Measurements from ENCODE around the gene GOLGA7B.

GOLGA7B gene

DNA sequence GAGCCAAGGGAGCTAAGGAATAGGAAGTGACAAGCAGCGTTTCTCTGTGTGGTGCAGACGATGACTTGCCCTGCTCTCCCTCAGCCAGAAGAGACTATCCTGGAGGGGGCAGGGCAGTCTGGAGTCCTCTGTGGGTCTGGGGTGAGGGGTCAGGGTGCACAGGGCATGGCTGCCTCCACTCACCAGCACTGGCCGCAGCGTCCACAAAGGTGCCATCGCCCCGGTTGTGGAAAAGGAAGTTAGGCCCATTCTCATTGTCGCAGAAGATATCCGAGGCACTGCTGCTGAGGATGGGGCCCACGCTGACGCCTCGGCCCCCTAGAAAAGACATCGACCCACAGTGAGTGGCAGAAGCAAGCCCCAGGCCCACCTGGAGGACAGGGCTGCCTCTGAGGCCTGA, 58.2 kb downstream of the GOLGA7B start:
- Histone ChIP-seq H3K27me3 (ENCODE audit: control insufficient read depth in 1 of 2, insufficient read depth in 2 of 2, low read length in 2 of 2) (peaks cover 6 to 10% of the 10 kb centered on the region in 2 donors), H3K4me1 (ENCODE audit: control insufficient read depth, insufficient read depth, low read length) (no peaks in the 10 kb centered on the region), H3K9ac (ENCODE audit: low read length in 2 of 2) (no peak overlapping the region), H3K36me3 (ENCODE audit: control insufficient read depth in 2 of 2, insufficient read depth in 2 of 2, low read length in 2 of 2) (no peaks in the 10 kb centered on the region), H3K9me3 (ENCODE audit: control insufficient read depth in 2 of 2, low read length in 2 of 2) (no peaks in the 10 kb centered on the region), H3K4me3 (ENCODE audit: low read length in 2 of 2) (no peak overlapping the region), H3K27ac (ENCODE audit: low read length) (no peak overlapping the region)

GRCh38 chr10:97910661-97911060, 61.0 kb downstream of the GOLGA7B start:
- Histone ChIP-seq H3K9me3 (ENCODE audit: control insufficient read depth in 2 of 2, low read length in 2 of 2) (no peaks in the 10 kb centered on the region), H3K9ac (ENCODE audit: low read length in 2 of 2) (no peak overlapping the region), H3K4me3 (ENCODE audit: low read length in 2 of 2) (no peak overlapping the region)

GRCh38 chr10:97911217-97911616, 61.6 kb downstream of the GOLGA7B start:
- Histone ChIP-seq H3K36me3 (ENCODE audit: control insufficient read depth in 2 of 2, insufficient read depth in 2 of 2, low read length in 2 of 2) (no peaks in the 10 kb centered on the region), H3K9me3 (ENCODE audit: control insufficient read depth in 2 of 2, low read length in 2 of 2) (no peaks in the 10 kb centered on the region), H3K9ac (ENCODE audit: low read length in 2 of 2) (no peak overlapping the region), H3K4me1 (ENCODE audit: control insufficient read depth, insufficient read depth, low read length) (peaks cover 3% of the 10 kb centered on the region), H3K27ac (ENCODE audit: low read length) (no peak overlapping the region), H3K4me3 (ENCODE audit: low read length in 2 of 2) (no peak overlapping the region), H3K27me3 (ENCODE audit: control insufficient read depth in 1 of 2, insufficient read depth in 2 of 2, low read length in 2 of 2) (peaks cover 8 to 10% of the 10 kb centered on the region in 2 donors)

More at GRCh38 chr10:97910661-97911060, 61.0 kb downstream of the GOLGA7B start:
- Histone ChIP-seq H3K36me3 (ENCODE audit: control insufficient read depth in 2 of 2, insufficient read depth in 2 of 2, low read length in 2 of 2) (no peaks in the 10 kb centered on the region), H3K4me1 (ENCODE audit: control insufficient read depth, insufficient read depth, low read length) (peaks cover 3% of the 10 kb centered on the region), H3K27me3 (ENCODE audit: control insufficient read depth in 1 of 2, insufficient read depth in 2 of 2, low read length in 2 of 2) (peaks cover 10 to 15% of the 10 kb centered on the region in 2 donors), H3K27ac (ENCODE audit: low read length) (no peak overlapping the region)

GRCh38 chr10:97913193-97913592, 63.5 kb downstream of the GOLGA7B start:
- H3K4me3 ChIP-seq (ENCODE audit: low read length in 2 of 2): no peak overlapping the region
- no peaks in the 10 kb centered on the region for H3K36me3 ChIP-seq (ENCODE audit: control insufficient read depth in 2 of 2, insufficient read depth in 2 of 2, low read length in 2 of 2)
- H3K4me1 ChIP-seq (ENCODE audit: control insufficient read depth, insufficient read depth, low read length): peaks cover 6% of the 10 kb centered on the region
- H3K27ac ChIP-seq (ENCODE audit: low read length): no peak overlapping the region
- no peak overlapping the region for H3K9ac ChIP-seq (ENCODE audit: low read length in 2 of 2)
- H3K27me3 ChIP-seq (ENCODE audit: control insufficient read depth in 1 of 2, insufficient read depth in 2 of 2, low read length in 2 of 2): peaks cover 4 to 7% of the 10 kb centered on the region in 2 donors
- no peaks in the 10 kb centered on the region for H3K9me3 ChIP-seq (ENCODE audit: control insufficient read depth in 2 of 2, low read length in 2 of 2)

GRCh38 chr10:97913614-97914013, 64.0 kb downstream of the GOLGA7B start:
- H3K36me3 ChIP-seq (ENCODE audit: control insufficient read depth in 2 of 2, insufficient read depth in 2 of 2, low read length in 2 of 2): no peaks in the 10 kb centered on the region
- H3K9me3 ChIP-seq (ENCODE audit: control insufficient read depth in 2 of 2, low read length in 2 of 2): no peaks in the 10 kb centered on the region
- no peak overlapping the region for H3K4me3 ChIP-seq (ENCODE audit: low read length in 2 of 2)
- no peak overlapping the region for H3K9ac ChIP-seq (ENCODE audit: low read length in 2 of 2)
- peaks cover 4 to 7% of the 10 kb centered on the region in 2 donors for H3K27me3 ChIP-seq (ENCODE audit: control insufficient read depth in 1 of 2, insufficient read depth in 2 of 2, low read length in 2 of 2)
- H3K4me1 ChIP-seq (ENCODE audit: control insufficient read depth, insufficient read depth, low read length): peaks cover 6% of the 10 kb centered on the region
- H3K27ac ChIP-seq (ENCODE audit: low read length): no peak overlapping the region

DNA sequence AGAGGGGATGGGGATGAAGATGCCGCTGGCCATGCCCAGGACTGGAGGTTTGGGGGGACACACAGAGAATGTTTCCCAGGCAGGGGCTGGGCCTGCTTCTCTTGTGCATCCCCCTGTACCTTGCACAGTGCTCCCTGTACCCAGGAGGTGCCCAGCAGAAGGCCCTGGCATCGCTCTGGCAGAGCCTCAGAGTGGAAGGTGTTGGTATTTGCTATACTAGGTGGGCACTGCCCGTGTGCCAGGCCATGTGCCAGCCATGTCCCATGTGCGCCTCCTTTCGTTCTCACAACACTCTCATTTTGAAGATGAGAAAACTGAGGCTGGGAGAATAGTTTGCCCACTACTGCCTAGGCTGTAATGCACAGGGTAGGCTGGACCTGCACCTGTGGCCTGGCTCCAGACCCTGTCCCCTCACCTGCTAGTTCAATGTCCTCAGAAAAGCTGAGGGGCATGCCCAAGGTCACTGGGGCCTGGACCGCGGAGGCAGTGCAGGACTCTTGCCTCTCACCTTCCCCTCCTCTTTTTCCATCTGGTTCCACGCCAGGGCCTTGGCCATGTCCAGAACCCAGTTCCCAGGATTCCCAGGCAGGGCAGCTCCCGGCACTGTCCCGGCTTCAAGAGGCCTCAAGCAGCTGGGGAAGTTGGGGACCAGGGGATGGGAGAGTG, 64.7 kb downstream of the GOLGA7B start:
- no peak overlapping the region for H3K9ac ChIP-seq (ENCODE audit: low read length in 2 of 2)
- H3K27me3 ChIP-seq (ENCODE audit: control insufficient read depth in 1 of 2, insufficient read depth in 2 of 2, low read length in 2 of 2): peaks cover 4 to 7% of the 10 kb centered on the region in 2 donors
- peak overlapping the region in 1 of 2 donors; percentile 29 for H3K4me3 ChIP-seq (ENCODE audit: low read length in 2 of 2)
- H3K9me3 ChIP-seq (ENCODE audit: control insufficient read depth in 2 of 2, low read length in 2 of 2): no peaks in the 10 kb centered on the region
- no peak overlapping the region for H3K27ac ChIP-seq (ENCODE audit: low read length)
- H3K36me3 ChIP-seq (ENCODE audit: control insufficient read depth in 2 of 2, insufficient read depth in 2 of 2, low read length in 2 of 2): no peaks in the 10 kb centered on the region
- H3K4me1 ChIP-seq (ENCODE audit: control insufficient read depth, insufficient read depth, low read length): peaks cover 6% of the 10 kb centered on the region

DNA sequence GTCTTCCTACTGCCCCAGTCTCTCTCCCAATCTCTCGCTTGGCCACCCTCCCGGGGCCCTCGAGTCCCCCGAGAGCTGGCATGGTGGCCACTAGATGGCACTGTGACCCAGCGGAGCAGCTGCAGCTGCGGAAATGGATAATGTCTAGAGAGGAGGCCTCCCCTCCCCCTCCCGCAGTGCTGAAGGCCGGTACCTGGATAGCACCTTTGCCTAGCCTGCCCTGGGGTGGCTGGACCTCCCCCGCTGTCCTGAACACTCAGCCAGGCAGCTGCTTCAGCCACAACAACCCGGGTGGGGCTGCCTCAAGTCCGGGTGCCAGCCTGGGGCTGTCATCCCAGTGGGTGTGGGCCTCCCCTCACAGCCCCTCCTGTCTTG, 65.2 kb downstream of the GOLGA7B start:
- Histone ChIP-seq H3K4me1 (ENCODE audit: control insufficient read depth, insufficient read depth, low read length) (peaks cover 6% of the 10 kb centered on the region), H3K27me3 (ENCODE audit: control insufficient read depth in 1 of 2, insufficient read depth in 2 of 2, low read length in 2 of 2) (peaks cover 4 to 7% of the 10 kb centered on the region in 2 donors), H3K9me3 (ENCODE audit: control insufficient read depth in 2 of 2, low read length in 2 of 2) (no peaks in the 10 kb centered on the region), H3K9ac (ENCODE audit: low read length in 2 of 2) (no peak overlapping the region), H3K4me3 (ENCODE audit: low read length in 2 of 2) (peak overlapping the region in 1 of 2 donors; percentile 29), H3K27ac (ENCODE audit: low read length) (no peak overlapping the region), H3K36me3 (ENCODE audit: control insufficient read depth in 2 of 2, insufficient read depth in 2 of 2, low read length in 2 of 2) (no peaks in the 10 kb centered on the region)

DNA sequence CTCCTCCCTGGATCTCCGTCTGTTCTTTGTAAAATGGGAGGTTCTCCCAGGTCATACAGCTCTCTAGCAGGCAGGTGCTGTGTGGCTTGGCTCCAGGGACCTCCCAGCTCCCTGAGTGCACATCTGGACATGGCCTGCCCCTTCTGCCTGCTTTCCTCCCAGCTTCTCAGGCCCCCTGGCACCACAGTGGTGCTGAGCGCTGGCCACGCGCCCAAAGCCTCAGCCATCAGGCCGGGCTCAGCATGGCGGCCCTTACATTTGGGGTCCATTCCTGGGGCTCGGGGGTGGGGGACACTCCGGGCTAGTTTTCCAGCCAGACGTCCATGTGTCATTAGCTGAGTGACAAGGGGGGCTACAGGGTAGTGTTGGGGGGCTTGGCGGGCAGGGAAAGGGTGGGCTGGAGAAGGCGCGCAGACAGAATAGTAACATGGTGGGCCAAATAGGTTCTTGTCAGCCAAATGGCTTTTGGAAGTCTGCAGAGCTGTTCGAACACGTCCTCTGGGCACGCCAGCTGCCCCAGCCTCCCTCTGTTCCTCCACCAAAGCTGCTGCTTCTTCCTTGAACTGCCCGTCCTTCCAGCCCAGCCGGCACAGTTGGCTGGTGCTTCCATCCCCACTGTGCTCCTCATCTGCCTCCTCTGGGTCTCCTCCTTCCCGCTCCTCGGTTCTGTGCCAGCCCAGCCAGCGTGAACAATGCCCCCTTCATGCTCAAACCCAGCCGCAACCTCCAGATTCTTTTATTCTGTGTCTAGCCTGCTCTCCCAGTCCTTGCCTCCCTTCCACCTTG, 65.9 kb downstream of the GOLGA7B start:
- Histone ChIP-seq H3K27me3 (ENCODE audit: control insufficient read depth in 1 of 2, insufficient read depth in 2 of 2, low read length in 2 of 2) (peaks cover 4 to 9% of the 10 kb centered on the region in 2 donors), H3K9me3 (ENCODE audit: control insufficient read depth in 2 of 2, low read length in 2 of 2) (no peaks in the 10 kb centered on the region), H3K4me3 (ENCODE audit: low read length in 2 of 2) (no peak overlapping the region), H3K36me3 (ENCODE audit: control insufficient read depth in 2 of 2, insufficient read depth in 2 of 2, low read length in 2 of 2) (no peaks in the 10 kb centered on the region), H3K27ac (ENCODE audit: low read length) (no peak overlapping the region), H3K4me1 (ENCODE audit: control insufficient read depth, insufficient read depth, low read length) (peaks cover 6% of the 10 kb centered on the region), H3K9ac (ENCODE audit: low read length in 2 of 2) (no peak overlapping the region)

DNA sequence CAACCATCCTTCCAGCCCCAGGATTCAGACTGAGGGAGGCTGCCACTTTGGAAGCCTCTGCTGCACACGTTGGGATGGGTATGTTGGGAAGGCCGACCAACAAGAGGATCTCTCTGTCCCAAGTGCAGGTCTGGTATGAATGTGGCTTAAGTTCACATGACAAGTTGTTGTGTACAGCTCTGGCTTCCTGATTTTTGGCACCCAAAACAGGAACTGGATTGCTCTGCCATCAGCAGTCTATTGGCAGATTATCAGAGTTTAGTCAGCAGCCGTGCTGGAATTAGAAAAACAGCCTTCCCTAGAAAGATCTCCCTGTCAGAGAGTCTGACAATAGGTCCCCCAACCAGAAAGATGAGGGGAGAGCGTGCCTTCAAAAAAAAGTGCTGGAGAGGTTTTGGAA, 66.9 kb downstream of the GOLGA7B start:
- H3K4me1 ChIP-seq (ENCODE audit: control insufficient read depth, insufficient read depth, low read length): peaks cover 11% of the 10 kb centered on the region
- no peak overlapping the region for H3K9ac ChIP-seq (ENCODE audit: low read length in 2 of 2)
- H3K36me3 ChIP-seq (ENCODE audit: control insufficient read depth in 2 of 2, insufficient read depth in 2 of 2, low read length in 2 of 2): no peaks in the 10 kb centered on the region
- no peaks in the 10 kb centered on the region for H3K9me3 ChIP-seq (ENCODE audit: control insufficient read depth in 2 of 2, low read length in 2 of 2)
- no peak overlapping the region for H3K27ac ChIP-seq (ENCODE audit: low read length)
- H3K27me3 ChIP-seq (ENCODE audit: control insufficient read depth in 1 of 2, insufficient read depth in 2 of 2, low read length in 2 of 2): peaks cover 4 to 10% of the 10 kb centered on the region in 2 donors
- H3K4me3 ChIP-seq (ENCODE audit: low read length in 2 of 2): no peak overlapping the region

- peaks cover 4 to 16% of the 10 kb centered on the region in 2 donors for H3K27me3 ChIP-seq (ENCODE audit: control insufficient read depth in 1 of 2, insufficient read depth in 2 of 2, low read length in 2 of 2)
- no peak overlapping the region for H3K4me3 ChIP-seq (ENCODE audit: low read length in 2 of 2)
These were observed 69.4 kb downstream of the GOLGA7B start for GRCh38 chr10:97919012-97919411.

GRCh38 chr10:97920865-97921264, 71.2 kb downstream of the GOLGA7B start:
- no peak overlapping the region for H3K27ac ChIP-seq (ENCODE audit: low read length)

More at GRCh38 chr10:97919012-97919411, 69.4 kb downstream of the GOLGA7B start:
- Histone ChIP-seq H3K9ac (ENCODE audit: low read length in 2 of 2) (no peak overlapping the region), H3K4me1 (ENCODE audit: control insufficient read depth, insufficient read depth, low read length) (peaks cover 19% of the 10 kb centered on the region), H3K27ac (ENCODE audit: low read length) (no peak overlapping the region), H3K9me3 (ENCODE audit: control insufficient read depth in 2 of 2, low read length in 2 of 2) (no peaks in the 10 kb centered on the region), H3K36me3 (ENCODE audit: control insufficient read depth in 2 of 2, insufficient read depth in 2 of 2, low read length in 2 of 2) (no peaks in the 10 kb centered on the region)

More at GRCh38 chr10:97920865-97921264, 71.2 kb downstream of the GOLGA7B start:
- Histone ChIP-seq H3K36me3 (ENCODE audit: control insufficient read depth in 2 of 2, insufficient read depth in 2 of 2, low read length in 2 of 2) (no peaks in the 10 kb centered on the region), H3K27me3 (ENCODE audit: control insufficient read depth in 1 of 2, insufficient read depth in 2 of 2, low read length in 2 of 2) (peaks cover 0 to 15% of the 10 kb centered on the region in 2 donors), H3K9ac (ENCODE audit: low read length in 2 of 2) (no peak overlapping the region), H3K4me3 (ENCODE audit: low read length in 2 of 2) (no peak overlapping the region), H3K4me1 (ENCODE audit: control insufficient read depth, insufficient read depth, low read length) (peaks cover 16% of the 10 kb centered on the region), H3K9me3 (ENCODE audit: control insufficient read depth in 2 of 2, low read length in 2 of 2) (no peaks in the 10 kb centered on the region)

All from stomach smooth muscle (tissue), 2 donors.